Measurements from ENCODE around the gene USF3.

- TF ChIP-seq FOS (IDR thresholded peaks at IDR 0.05; ENCODE audit: low read depth, low read length) = no peak
- TF ChIP-seq, protein P1, sequence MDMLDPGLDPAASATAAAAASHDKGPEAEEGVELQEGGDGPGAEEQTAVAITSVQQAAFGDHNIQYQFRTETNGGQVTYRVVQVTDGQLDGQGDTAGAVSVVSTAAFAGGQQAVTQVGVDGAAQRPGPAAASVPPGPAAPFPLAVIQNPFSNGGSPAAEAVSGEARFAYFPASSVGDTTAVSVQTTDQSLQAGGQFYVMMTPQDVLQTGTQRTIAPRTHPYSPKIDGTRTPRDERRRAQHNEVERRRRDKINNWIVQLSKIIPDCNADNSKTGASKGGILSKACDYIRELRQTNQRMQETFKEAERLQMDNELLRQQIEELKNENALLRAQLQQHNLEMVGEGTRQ (IDR thresholded peaks at IDR 0.05; ENCODE audit: low read depth, low read length) = no peak
These were observed 1.0 kb downstream of the USF3 start for GRCh38 chr3:113695431-113695785.
